HG02763 (cell line): ENCODE data around the gene UPB1.

Experiments
- ATAC-seq: cut with Tn5 transposase; IDR thresholded peaks from one replicate; pipeline ENCODE4 v1.9.1; 2021; ENCODE audit warnings: mild to moderate bottlenecking, moderate library complexity; ENCODE audit not compliant: unreplicated experiment

UPB1 gene

DNA sequence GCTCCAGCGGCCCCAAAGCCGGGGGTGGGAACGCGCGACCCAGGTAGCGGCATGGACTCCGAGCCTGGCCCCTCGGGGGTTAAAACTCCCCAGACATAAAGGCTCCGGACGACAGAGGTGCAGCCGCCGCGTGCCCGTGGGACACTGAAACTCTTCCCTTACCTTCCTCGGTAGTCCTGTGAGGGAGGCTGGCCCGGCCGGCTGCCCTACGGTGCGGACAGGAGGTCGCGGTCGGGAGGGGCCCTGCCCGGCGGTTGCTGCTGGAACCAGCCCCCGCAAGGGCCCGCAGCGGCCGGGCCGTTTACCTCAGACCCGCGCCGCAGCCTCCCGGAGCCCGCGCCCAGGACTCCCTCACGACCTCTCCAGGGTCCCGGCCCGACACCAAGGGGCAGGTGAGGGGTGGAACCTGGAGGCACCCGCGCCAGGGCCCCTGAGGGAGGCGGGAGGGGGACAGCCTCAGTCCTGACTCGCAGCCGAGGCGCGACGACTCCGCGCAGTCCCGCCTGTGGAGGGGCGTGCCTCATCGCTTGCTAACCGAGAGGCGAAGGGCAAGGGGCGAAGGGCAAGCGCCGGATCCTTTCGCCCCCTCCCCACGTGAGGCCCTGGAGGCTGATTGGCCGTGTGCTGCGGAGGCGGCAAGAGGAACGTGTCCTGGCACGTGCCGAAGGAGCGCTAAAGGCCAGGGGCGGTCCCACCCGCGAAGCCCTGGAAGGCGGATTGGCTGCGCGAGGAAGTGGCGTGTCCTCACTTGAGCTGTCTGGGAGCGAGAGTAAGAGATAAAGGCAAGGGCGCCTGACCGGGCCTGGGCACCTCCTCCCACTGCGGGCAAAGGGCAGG, at the start of gene UPB1:
UPB1 (plus strand) TSS at position 805 of the 837 bp plus-strand sequence. CDS start 72 bp downstream, outside the sequence.
- no peak for ATAC-seq

DNA sequence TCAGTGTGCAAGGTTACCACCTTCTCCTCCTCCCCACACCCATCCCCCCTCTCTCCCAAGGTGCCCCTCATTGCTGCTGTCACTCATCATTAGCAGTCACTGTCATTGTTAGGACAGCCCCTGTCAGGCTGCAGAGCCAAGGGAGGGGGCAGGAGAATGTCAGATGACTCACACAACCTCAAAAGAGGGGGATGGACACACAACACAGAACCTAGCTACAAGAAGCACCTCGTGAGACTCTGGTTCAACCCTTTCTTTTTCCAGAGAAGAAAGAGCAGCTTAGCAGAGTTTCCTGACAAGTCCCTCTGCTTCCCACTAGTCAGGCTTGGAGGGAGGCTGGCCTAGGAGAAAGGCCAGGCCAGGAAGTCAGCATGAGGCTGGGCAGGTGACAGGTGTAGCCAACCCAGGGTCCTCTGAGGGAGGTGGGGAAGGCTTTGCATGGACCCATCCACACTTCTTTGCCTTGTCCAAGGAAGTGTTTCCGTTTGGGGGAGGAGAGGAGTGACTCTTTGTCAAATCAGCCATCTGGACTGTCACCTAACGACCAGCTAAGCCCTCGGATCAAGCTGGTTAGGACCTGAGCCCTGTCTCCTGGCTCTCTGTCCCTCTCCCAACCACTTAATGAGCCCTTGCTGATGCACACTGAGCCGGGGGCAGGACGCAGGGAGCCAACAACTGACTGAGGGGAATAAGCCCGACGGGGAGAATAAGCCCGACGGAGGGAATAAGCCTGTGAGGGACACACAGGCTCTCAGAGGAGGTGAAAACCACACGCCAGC, 49.5 kb upstream of the UPB1 start:
- ATAC-seq: no peak

DNA sequence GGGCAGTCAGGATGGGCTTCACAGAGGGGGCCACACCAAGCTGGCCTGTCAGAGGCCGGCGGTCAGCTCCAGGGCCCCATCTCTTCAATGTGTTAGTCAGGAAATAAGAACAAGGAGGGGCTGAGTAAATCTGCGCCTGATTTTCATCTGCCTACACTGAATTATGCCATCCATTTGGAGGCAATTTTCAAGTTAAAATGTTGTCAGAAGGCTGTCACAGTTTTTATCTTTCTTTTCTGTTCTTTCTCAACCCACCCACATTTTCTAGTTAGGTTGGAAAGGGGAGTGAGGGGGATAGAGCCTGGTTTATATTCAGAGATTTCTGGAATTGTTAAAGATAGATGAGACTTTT, 48.9 kb upstream of the UPB1 start:
- no peak for ATAC-seq

- no peak for ATAC-seq
These were observed 44.5 kb upstream of the UPB1 start for GRCh38 chr22:24450610-24451009.

DNA sequence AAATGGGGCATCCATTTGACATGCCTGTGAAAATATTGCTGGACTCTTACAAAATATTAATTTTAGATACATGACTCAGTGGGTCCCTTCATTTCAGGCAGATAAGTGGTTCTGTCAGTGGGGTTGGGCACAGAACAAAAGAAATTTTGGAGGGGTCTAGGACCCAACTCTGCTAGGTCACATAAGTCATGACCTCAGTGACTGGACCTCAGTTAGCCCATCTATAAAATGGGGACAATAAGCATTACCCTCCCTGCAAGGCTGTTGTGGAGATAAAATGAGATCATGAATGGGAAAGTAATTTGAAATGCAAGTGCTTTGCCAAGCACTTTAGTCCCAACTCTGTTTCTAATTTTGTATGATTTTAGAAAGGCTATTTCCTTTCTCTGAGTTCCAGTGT, 44.0 kb upstream of the UPB1 start:
- no peak for ATAC-seq

GRCh38 chr22:24453853-24454252, 41.3 kb upstream of the UPB1 start:
- no peak for ATAC-seq

GRCh38 chr22:24455039-24455438, 40.1 kb upstream of the UPB1 start:
- no peak for ATAC-seq

DNA sequence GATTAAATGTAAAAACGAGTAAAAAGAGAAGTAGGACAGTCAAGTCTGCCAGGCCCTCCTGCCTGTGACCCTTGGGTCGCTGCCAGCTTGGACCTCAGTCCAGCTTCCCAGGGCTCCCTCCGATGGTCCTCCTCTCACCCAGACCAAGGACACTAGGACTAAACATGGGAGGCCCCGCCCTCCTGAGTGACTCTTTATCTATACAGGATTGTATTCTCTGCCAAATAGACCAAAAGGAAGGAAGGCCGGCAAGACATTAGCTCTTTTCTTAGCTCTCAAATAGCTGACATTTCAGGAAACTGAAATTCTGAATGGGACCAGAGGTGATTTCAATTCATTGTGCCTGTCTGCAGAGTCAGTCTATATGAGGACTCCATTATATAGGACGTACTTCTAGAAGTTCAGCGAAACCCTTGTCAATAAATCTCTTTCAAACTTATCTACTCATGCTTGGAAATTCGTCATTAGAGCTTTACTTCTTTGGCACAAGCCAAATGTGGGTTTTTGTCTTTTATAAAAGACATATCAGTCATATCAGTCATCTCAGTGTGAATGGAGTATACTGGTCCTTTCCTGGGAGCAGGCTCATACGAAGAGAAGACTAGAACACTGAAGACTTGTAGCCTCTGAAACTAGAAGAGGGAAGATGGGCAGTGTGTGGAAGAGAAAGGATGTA, 39.2 kb upstream of the UPB1 start:
- ATAC-seq: no peak

GRCh38 chr22:24457894-24458420, 37.2 kb upstream of the UPB1 start:
- ATAC-seq: no peak

GRCh38 chr22:24459911-24460310, 35.2 kb upstream of the UPB1 start:
- no peak for ATAC-seq

GRCh38 chr22:24460418-24461089, 34.6 kb upstream of the UPB1 start:
- ATAC-seq: no peak

- ATAC-seq: no peak
These were observed 31.9 kb upstream of the UPB1 start for GRCh38 chr22:24463071-24463760.

GRCh38 chr22:24465566-24465965, 29.6 kb upstream of the UPB1 start:
- ATAC-seq: no peak

DNA sequence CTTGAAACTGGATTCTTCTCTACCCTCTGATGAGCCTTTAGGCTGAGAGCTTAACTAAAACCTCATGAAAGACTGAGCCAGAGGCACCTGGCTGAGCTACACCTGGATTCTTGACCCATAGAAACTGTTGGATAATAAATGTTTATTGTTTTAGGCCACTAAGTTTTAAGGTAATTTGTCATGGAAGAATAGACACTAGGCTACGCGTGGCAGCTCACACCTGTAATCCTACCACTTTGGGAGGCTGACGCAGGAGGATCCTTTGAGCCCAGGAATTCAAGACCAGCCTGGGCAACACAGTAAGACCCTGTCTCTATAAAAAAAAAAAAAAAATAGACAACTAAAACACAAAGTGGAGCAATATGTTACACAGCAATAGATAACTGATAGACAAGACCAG, 29.2 kb upstream of the UPB1 start:
- no peak for ATAC-seq

DNA sequence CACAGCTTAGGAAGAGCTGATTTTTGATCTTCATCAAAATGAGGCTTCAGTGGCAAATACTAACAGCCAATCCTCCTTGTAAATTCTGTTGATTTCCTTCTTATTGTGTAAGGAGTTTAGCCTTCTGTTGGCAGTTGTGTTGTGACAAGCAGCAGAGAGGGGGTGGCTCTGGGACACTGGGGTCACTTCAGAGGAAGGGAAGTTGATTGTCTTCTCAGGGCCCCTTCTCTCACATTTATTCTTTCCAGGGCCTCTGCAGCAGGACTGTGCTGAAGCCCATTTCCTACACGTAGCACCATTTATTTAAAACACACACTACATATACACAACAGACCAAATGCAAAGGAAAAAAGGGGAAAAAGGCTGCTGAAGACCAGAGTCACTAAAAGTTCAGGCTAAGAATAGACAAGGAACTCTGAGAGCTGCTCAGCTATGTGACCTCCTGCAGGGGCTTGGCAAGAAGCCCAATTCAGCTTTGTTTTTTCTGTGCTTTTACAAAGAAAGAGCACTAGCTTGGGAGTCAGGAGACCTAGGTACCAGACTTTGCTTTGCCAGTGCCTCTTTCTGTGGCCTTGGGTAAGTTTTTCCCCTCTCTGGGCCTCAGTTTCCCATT, 28.3 kb upstream of the UPB1 start:
- no peak for ATAC-seq

GRCh38 chr22:24467340-24467739, 27.8 kb upstream of the UPB1 start:
- no peak for ATAC-seq

DNA sequence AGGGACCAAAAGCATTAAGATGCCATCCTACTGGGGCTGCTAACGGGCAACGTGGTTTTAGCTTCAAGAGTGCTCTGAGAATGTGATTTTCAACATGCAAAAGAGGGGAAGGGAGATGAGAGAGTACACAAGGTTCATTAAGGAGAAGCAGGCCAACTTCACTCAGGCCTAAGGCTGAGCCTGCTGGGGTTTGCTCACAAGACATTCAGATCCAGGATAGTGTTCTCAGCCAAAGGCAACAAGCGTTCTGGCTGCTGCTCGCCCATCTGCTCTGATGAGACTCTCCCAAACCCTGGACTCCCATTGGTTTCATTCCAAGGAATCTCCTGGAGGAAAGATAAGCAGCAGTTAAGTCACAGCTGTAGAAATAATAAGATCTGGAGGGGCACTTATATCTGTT, 23.6 kb upstream of the UPB1 start:
- no peak for ATAC-seq

GRCh38 chr22:24473284-24473683, 21.8 kb upstream of the UPB1 start:
- ATAC-seq: no peak

- no peak for ATAC-seq
These were observed 20.9 kb upstream of the UPB1 start for GRCh38 chr22:24474221-24474620.
